ENCODE measurements around the gene FAM20A. TPM values are rescaled to one million over a fixed set of nuclear protein-coding genes. Genes with fewer than 3 reads are reported as not detected.
A peak's percentile ranks its signal among the peaks of the same experiment; 100 is the strongest.

The FAM20A gene
- total and polyA plus RNA-seq, 2 of the 8 experiments (the other 6 are each of a cell fraction or from before 2014, with no cell fraction given), result 3.6 to 11.9 TPM

- Histone ChIP-seq H3K56ac (replicated peaks; ENCODE audit: insufficient read length, low read depth, low read length) (no peak overlapping the region), H3K14ac (ENCODE audit: insufficient read length) (no peak overlapping the region), H4K20me1 (replicated peaks in 1 of 2; ENCODE audit: control insufficient read depth in 1 of 2, insufficient read depth in 2 of 2, low read length in 2 of 2) (no peaks in the 10 kb centered on the region), H3K23ac (ENCODE audit: insufficient read length) (no peak overlapping the region), H2BK5ac (ENCODE audit: low read depth, low read length) (no peak overlapping the region), H3K9me3 (ENCODE audit: insufficient read depth in 2 of 2, low read depth in 1 of 2, low read length in 1 of 2) (no peaks in the 10 kb centered on the region), H3K18ac (ENCODE audit: extremely low read depth, low read length) (no peak overlapping the region), H4K91ac (replicated peaks; ENCODE audit: insufficient read length, low read length) (no peak overlapping the region), H3K27me3 (replicated peaks in 1 of 4; ENCODE audit: control insufficient read depth in 3 of 4, extremely low read depth in 1 of 4, insufficient read depth in 3 of 4, low read length in 3 of 4) (peaks cover 0 to 25% (median 16%) of the 10 kb centered on the region in 4 experiments; a peak in 6 of 7 replicates), H2BK12ac (ENCODE audit: low read depth, low read length) (no peak overlapping the region), H3K4me1 (replicated peaks in 1 of 4; ENCODE audit: control insufficient read depth in 3 of 4, insufficient read depth in 4 of 4, low read length in 3 of 4) (peaks cover 0 to 15% (median 6%) of the 10 kb centered on the region in 4 experiments; a peak in 5 of 7 replicates), H2BK15ac (ENCODE audit: low read length) (no peak overlapping the region), H3K79me1 (ENCODE audit: low read depth, low read length) (no peaks in the 10 kb centered on the region; the same call in 1 of the 2 replicates), H3K36me3 (ENCODE audit: control insufficient read depth in 2 of 4, insufficient read depth in 4 of 4, low read length in 3 of 4) (peaks cover 0 to 13% (median 0%) of the 10 kb centered on the region in 4 experiments; a peak in 2 of 8 replicates), H2BK120ac (replicated peaks; ENCODE audit: low read depth, low read length) (no peak overlapping the region), H2AK5ac (ENCODE audit: low read depth, low read length) (no peak overlapping the region), H3K4me2 (ENCODE audit: insufficient read depth in 1 of 2, low read depth in 2 of 2, low read length in 2 of 2) (peak overlapping the region in 1 of 2 experiments; percentile 97; a peak in 3 of 4 replicates), H3K4ac (replicated peaks; ENCODE audit: insufficient read length, low read depth, low read length) (no peak overlapping the region), H3K4me3 (ENCODE audit: extremely low read depth in 1 of 4, insufficient read depth in 2 of 4, low read depth in 3 of 4, low read length in 4 of 4) (peak overlapping the region in 2 of 4 experiments; percentile 90 to 91; a peak in 5 of 8 replicates), H2AFZ (ENCODE audit: low read length) (no peak overlapping the region), H2BK20ac (ENCODE audit: low read length) (no peak overlapping the region), H3K27ac (ENCODE audit: low read depth, low read length) (no peak overlapping the region), H3K9ac (replicated peaks in 1 of 4; ENCODE audit: extremely low read depth in 1 of 4, low read depth in 3 of 4, low read length in 3 of 4) (peak overlapping the region in 1 of 4 experiments; percentile 41; a peak in 1 of 7 replicates), H3K23me2 (ENCODE audit: low read depth, low read length) (peaks cover 12% of the 10 kb centered on the region), H4K5ac (ENCODE audit: insufficient read length, low read depth, low read length) (no peak overlapping the region), H3K79me2 (ENCODE audit: control insufficient read depth in 1 of 2, insufficient read depth in 2 of 2, low read length in 2 of 2) (peaks cover 0 to 5% of the 10 kb centered on the region in 2 experiments; a peak in 2 of 4 replicates), H4K8ac (ENCODE audit: extremely low read depth, insufficient read depth, low read length) (no peak overlapping the region)
- no peak for TF ChIP-seq RXRA (IDR thresholded peaks at IDR 0.05; ENCODE audit: insufficient read depth, low read depth, low read length)
- TF ChIP-seq MAX (IDR thresholded peaks at IDR 0.05), result no peak
- ChIA-PET POLR2A (ENCODE audit: partially characterized antibody) (no interaction called here), CTCF (ENCODE audit: partially characterized antibody) (no interaction called here)
- DNase-seq (ENCODE audit: low read depth in 1 of 2, low spot score in 2 of 2) (no peak), FAIRE-seq (no peak)
- 83% methylated on average over 4 of the region's 4 CpGs; no CpG with 5 or more reads in 1 of the 2 experiments for WGBS, 2 experiments (ENCODE audit: extremely low coverage in 1 of 2, insufficient coverage in 1 of 2, insufficient read length in 1 of 2, insufficient replicate concordance in 2 of 2, low coverage in 1 of 2, low lambda C conversion rate in 2 of 2, missing lambda C conversion rate in 1 of 2)
These were observed 2.6 kb downstream of the FAM20A start for GRCh38 chr17:68598545-68598961.
